BE2C (cell line): ENCODE data around the gene TPX2.

Experiments
- DNase-seq: peaks from one replicate; pipeline ENCODE4 v3.0.0-alpha.2; 2020
- H3K27me3 ChIP-seq: fragments of 250-450 bp; sonication (Bioruptor Pico); 2 replicates; pipeline ENCODE4 v1.5.1; 2020; ENCODE audit warnings: mild to moderate bottlenecking
- H3K36me3 ChIP-seq: fragments of 250-450 bp; sonication (Bioruptor Pico); 2 replicates; pipeline ENCODE4 v1.5.1; 2020; ENCODE audit warnings: mild to moderate bottlenecking
- H3K4me1 ChIP-seq: fragments of 250-450 bp; sonication (Bioruptor Pico); 2 replicates; pipeline ENCODE4 v1.5.1; 2020
- H3K4me3 ChIP-seq: 2 replicates; pipeline ENCODE4 v1.5.1; 2011; ENCODE audit warnings: low read depth, low read length
- H3K9me3 ChIP-seq: fragments of 250-450 bp; sonication (Bioruptor Pico); 2 replicates; pipeline ENCODE4 v1.5.1; 2020
- CTCF ChIP-seq: IDR thresholded peaks from 2 replicates; pipeline ENCODE4 v1.5.1; 2012; ENCODE audit warnings: mild to moderate bottlenecking, low read depth, low read length

TPX2 gene

GRCh38 chr20:31758521-31758920 lies 19.4 kb downstream of the TPX2 start:
- peaks cover 71% of the 10 kb centered on the region for H3K36me3 ChIP-seq
- no peak for DNase-seq

GRCh38 chr20:31758991-31759390 lies 19.9 kb downstream of the TPX2 start:
- Histone ChIP-seq H3K27me3 (no peaks in the 10 kb centered on the region), H3K4me3 (no peak overlapping the region), H3K36me3 (peaks cover 70% of the 10 kb centered on the region), H3K4me1 (no peaks in the 10 kb centered on the region), H3K9me3 (no peaks in the 10 kb centered on the region)
- no peak for TF ChIP-seq CTCF
- DNase-seq: no peak

More at GRCh38 chr20:31758521-31758920, 19.4 kb downstream of the TPX2 start:
- no peaks in the 10 kb centered on the region for H3K9me3 ChIP-seq
- TF ChIP-seq CTCF: no peak
- no peaks in the 10 kb centered on the region for H3K4me1 ChIP-seq
- H3K27me3 ChIP-seq: no peaks in the 10 kb centered on the region
- H3K4me3 ChIP-seq: no peak overlapping the region

GRCh38 chr20:31759836-31760518 lies 20.9 kb downstream of the TPX2 start:
- Histone ChIP-seq H3K27me3 (no peaks in the 10 kb centered on the region), H3K36me3 (peaks cover 72% of the 10 kb centered on the region), H3K9me3 (no peaks in the 10 kb centered on the region), H3K4me3 (no peak overlapping the region), H3K4me1 (no peaks in the 10 kb centered on the region)
- TF ChIP-seq CTCF: no peak
- no peak for DNase-seq

- Histone ChIP-seq H3K27me3 (no peaks in the 10 kb centered on the region), H3K36me3 (peaks cover 77% of the 10 kb centered on the region), H3K9me3 (no peaks in the 10 kb centered on the region), H3K4me1 (no peaks in the 10 kb centered on the region), H3K4me3 (no peak overlapping the region)
- DNase-seq: no peak
- TF ChIP-seq CTCF: no peak
Observed at GRCh38 chr20:31760519-31761240, 21.6 kb downstream of the TPX2 start.

GRCh38 chr20:31764641-31765305 lies 25.7 kb downstream of the TPX2 start:
- Histone ChIP-seq H3K4me3 (no peak overlapping the region), H3K36me3 (peaks cover 88% of the 10 kb centered on the region)
- TF ChIP-seq CTCF: no peak

More at GRCh38 chr20:31764641-31765305, 25.7 kb downstream of the TPX2 start:
- H3K4me1 ChIP-seq: no peaks in the 10 kb centered on the region
- DNase-seq: no peak
- H3K27me3 ChIP-seq: no peaks in the 10 kb centered on the region
- H3K9me3 ChIP-seq: no peaks in the 10 kb centered on the region
